Mammary epithelial cell (primary cell): ENCODE results near the gene ATXN7L1.

Experiments used
- EZH2 ChIP-seq: IDR thresholded peaks from 2 replicates; pipeline ENCODE4 v1.6.1; 2012; ENCODE audit warnings: low read length, inconsistent platforms, borderline replicate concordance
- TF ChIP-seq, protein P1 (sequence below), 2 donors: IDR thresholded peaks in 1 of 2; conservative IDR thresholded peaks in 1 of 2; 2 replicates each; pipeline ENCODE4 v1.5.1; 2011 to 2012; ENCODE audit warnings: inconsistent platforms in 2 of 2, low read length in 2 of 2, mild to moderate bottlenecking in 2 of 2, control low read depth in 1 of 2, low read depth in 1 of 2; ENCODE audit not compliant: insufficient read depth in 1 of 2; ENCODE audit errors: extremely low read depth in 1 of 2

DNA sequence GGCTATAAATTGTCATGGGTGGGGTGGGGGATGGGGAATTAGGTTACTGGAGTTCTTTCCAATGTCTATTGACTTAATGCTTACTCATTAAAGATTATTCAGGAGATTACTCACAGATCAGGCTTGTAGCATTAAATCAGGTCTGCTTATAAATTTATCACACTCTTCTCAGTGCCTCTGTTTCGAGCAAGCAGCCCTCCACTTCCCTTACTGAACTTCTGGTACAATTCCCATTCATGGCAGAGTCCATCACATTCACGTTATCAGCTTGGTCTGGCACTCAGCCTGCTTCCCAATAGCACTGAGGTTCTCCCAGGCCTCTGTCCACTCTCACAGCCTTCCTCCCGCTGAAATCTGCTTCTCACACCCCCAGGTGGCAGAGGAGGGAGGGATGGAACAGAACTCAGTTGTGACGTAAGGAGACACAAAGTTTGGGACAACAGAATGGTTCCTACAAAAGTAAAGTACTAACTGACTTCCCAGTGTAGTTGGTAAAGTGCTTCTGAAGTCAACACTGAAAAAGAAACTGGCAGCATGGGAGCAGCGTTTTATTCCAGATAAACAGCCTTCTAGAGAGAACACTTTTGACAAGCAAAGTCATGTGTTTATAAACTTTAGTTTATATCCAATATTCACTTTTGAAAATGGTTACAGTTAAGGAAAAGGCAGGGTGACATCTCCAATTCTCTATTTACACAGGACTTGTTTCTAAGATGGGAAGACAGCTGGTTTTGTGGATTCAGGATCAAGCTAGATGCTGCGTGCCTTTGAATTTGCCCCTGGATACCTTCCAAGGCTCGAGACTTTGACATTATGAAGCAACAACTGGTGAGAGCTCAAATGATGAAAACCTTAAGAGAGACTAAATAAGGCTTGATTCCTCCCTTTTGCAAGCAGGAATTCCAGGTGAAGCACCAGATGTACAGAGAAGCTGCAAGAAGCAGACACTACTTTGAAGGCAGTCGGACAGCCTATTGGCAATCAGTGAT, 81.4 kb downstream of the ATXN7L1 start:
- TF ChIP-seq, protein P1, sequence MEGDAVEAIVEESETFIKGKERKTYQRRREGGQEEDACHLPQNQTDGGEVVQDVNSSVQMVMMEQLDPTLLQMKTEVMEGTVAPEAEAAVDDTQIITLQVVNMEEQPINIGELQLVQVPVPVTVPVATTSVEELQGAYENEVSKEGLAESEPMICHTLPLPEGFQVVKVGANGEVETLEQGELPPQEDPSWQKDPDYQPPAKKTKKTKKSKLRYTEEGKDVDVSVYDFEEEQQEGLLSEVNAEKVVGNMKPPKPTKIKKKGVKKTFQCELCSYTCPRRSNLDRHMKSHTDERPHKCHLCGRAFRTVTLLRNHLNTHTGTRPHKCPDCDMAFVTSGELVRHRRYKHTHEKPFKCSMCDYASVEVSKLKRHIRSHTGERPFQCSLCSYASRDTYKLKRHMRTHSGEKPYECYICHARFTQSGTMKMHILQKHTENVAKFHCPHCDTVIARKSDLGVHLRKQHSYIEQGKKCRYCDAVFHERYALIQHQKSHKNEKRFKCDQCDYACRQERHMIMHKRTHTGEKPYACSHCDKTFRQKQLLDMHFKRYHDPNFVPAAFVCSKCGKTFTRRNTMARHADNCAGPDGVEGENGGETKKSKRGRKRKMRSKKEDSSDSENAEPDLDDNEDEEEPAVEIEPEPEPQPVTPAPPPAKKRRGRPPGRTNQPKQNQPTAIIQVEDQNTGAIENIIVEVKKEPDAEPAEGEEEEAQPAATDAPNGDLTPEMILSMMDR (conservative IDR thresholded peaks at IDR 0.05 in 1 of 2, IDR thresholded peaks at IDR 0.05 in 1 of 2; ENCODE audit: extremely low read depth in 1 of 2, insufficient read depth in 1 of 2, low read depth in 1 of 2, low read length in 2 of 2): no peak
- TF ChIP-seq EZH2: no peak
